IMR-90 (cell line): ENCODE results near the gene RPL18. TPM values are rescaled to one million over a fixed set of nuclear protein-coding genes. Genes with fewer than 3 reads are reported as not detected.
A peak's percentile ranks its signal among the peaks of the same experiment; 100 is the strongest.

Source experiments
- CTCF ChIP-seq: conservative IDR thresholded peaks from 2 replicates; pipeline ENCODE4 v1.5.1; 2012; ENCODE audit warnings: mild to moderate bottlenecking, low read depth, low read length, improper control_type of control experiment
- FOS ChIP-seq: fragments of 150-350 bp; IDR thresholded peaks from 2 replicates; pipeline ENCODE4 v1.6.1; 2016; ENCODE audit warnings: low read depth, low read length
- MAFK ChIP-seq: IDR thresholded peaks from 2 replicates; pipeline ENCODE4 v1.6.1; 2012; ENCODE audit warnings: low read depth, low read length, improper control_type of control experiment
- MXI1 ChIP-seq: IDR thresholded peaks from 2 replicates; pipeline ENCODE4 v1.6.1; 2012; ENCODE audit warnings: low read depth, mild to moderate bottlenecking, low read length, moderate library complexity, borderline replicate concordance
- NFE2L2 ChIP-seq: fragments of 150-350 bp; IDR thresholded peaks from 2 replicates; pipeline ENCODE4 v1.6.1; 2016; ENCODE audit warnings: low read depth, mild to moderate bottlenecking, low read length
- RCOR1 ChIP-seq: IDR thresholded peaks from 2 replicates; pipeline ENCODE4 v1.6.1; 2012; ENCODE audit warnings: mild to moderate bottlenecking, low read length, improper control_type of control experiment; ENCODE audit not compliant: insufficient replicate concordance
- polyA plus RNA-seq, 3 experiments: library from polyadenylated mRNA; depleted of rRNA; stranded (reverse); fragments of >200 nt; gene quantifications; 2 replicates each; pipeline ENCODE4 v1.2.3, GENCODE V29; 2012; ENCODE audit warnings: low replicate concordance in 1 of 3
- total RNA-seq: library from RNA; depleted of rRNA; stranded (reverse); fragments of >200 nt; gene quantifications from 2 replicates; pipeline ENCODE4 v1.2.3, GENCODE V29; 2012

RPL18 gene
- total and polyA plus RNA-seq, 2 of the 4 experiments (the other 2 are of a cell fraction), result 1,909 to 2,254 TPM

- 0 out of 2 replicates have a peak, but pooled peaks have one; percentile 0 for TF ChIP-seq CTCF
- TF ChIP-seq MAFK, result peak; percentile 2; the same call in 1 of the 2 replicates
- peak; percentile 43; the same call in 1 of the 2 replicates for TF ChIP-seq NFE2L2
- no peak for TF ChIP-seq FOS
- no peak for TF ChIP-seq RCOR1
- peak; percentile 86; the same call in 1 of the 2 replicates for TF ChIP-seq MXI1
Observed at GRCh38 chr19:48618916-48619691, at the start of gene RPL18, which contains the start of gene SPHK2 (continued).
